Fibroblast of villous mesenchyme (primary cell): Measurements from ENCODE around the gene SUSD1. TPM values are rescaled to one million over a fixed set of nuclear protein-coding genes. Genes with fewer than 3 reads are reported as not detected.
"Not testable (repeated sequence)": the region's sequence is repeated elsewhere in the genome, so short reads cannot be mapped to it uniquely, and the experiment has no call there.

Experiments used
- DNase-seq: peaks from one replicate; pipeline ENCODE4 v3.0.0-alpha.2; 2010; ENCODE audit warnings: low read depth
- H3K4me3 ChIP-seq: 2 replicates; pipeline ENCODE4 v1.5.1; 2011; ENCODE audit warnings: low read depth, mild to moderate bottlenecking, low read length
- CTCF ChIP-seq: IDR thresholded peaks from 2 replicates; pipeline ENCODE4 v1.5.1; 2012; ENCODE audit warnings: low read depth, mild to moderate bottlenecking, low read length; ENCODE audit not compliant: insufficient read depth
- total RNA-seq: library from RNA; depleted of rRNA; stranded (reverse); fragments of >200 nt; gene quantifications from 2 replicates; pipeline ENCODE4 v1.2.3, GENCODE V29; 2012

SUSD1 gene
- total RNA-seq, 1 donor = 29.8 TPM

- no peak overlapping the region for H3K4me3 ChIP-seq
- TF ChIP-seq CTCF = no peak
- no peak for DNase-seq
Observed at GRCh38 chr9:112149211-112149610, 25.9 kb downstream of the SUSD1 start.

- TF ChIP-seq CTCF = no peak
- no peak for DNase-seq
- no peak overlapping the region for H3K4me3 ChIP-seq
Observed at GRCh38 chr9:112145886-112146285, 29.2 kb downstream of the SUSD1 start.

GRCh38 chr9:112144807-112145206 is 30.3 kb downstream of the SUSD1 start:
- no peak overlapping the region for H3K4me3 ChIP-seq
- no peak for DNase-seq
- TF ChIP-seq CTCF = no peak

GRCh38 chr9:112142420-112142819 is 32.7 kb downstream of the SUSD1 start:
- no peak overlapping the region for H3K4me3 ChIP-seq
- no peak for DNase-seq
- TF ChIP-seq CTCF = no peak

- no peak for DNase-seq
- no peak for TF ChIP-seq CTCF
- no peak overlapping the region for H3K4me3 ChIP-seq
Observed at GRCh38 chr9:112140936-112141335, 34.2 kb downstream of the SUSD1 start.

GRCh38 chr9:112137066-112137465 is 38.0 kb downstream of the SUSD1 start:
- H3K4me3 ChIP-seq = no peak overlapping the region
- no peak for DNase-seq
- TF ChIP-seq CTCF = no peak

GRCh38 chr9:112135706-112136105 is 39.4 kb downstream of the SUSD1 start:
- H3K4me3 ChIP-seq = no peak overlapping the region
- TF ChIP-seq CTCF = no peak
- DNase-seq = no peak

- H3K4me3 ChIP-seq = not testable (repeated sequence)
Observed at GRCh38 chr9:112133806-112134205, 41.3 kb downstream of the SUSD1 start.

More at GRCh38 chr9:112133806-112134205, 41.3 kb downstream of the SUSD1 start:
- DNase-seq = not testable (repeated sequence)
